A549 (cell line): ENCODE data around the gene SLC31A1.

Source experiments
- CHD2 ChIP-seq: fragments of 150-350 bp; IDR thresholded peaks from 2 replicates; pipeline ENCODE4 v1.6.1; 2014; ENCODE audit warnings: low read length; ENCODE audit not compliant: partially characterized antibody
- NFE2L2 ChIP-seq: fragments of 150-350 bp; conservative IDR thresholded peaks from 2 replicates; pipeline ENCODE4 v1.6.1; 2014; ENCODE audit warnings: low read length
- POLR2A ChIP-seq: IDR thresholded peaks from 2 replicates; pipeline ENCODE4 v1.6.1; 2012; ENCODE audit warnings: mild to moderate bottlenecking, low read length
- TF ChIP-seq, protein P1 (sequence below): IDR thresholded peaks from 2 replicates; pipeline ENCODE4 v1.6.1; 2012
- TF ChIP-seq, protein P2 (sequence below): fragments of >200 bp; sonication (Bioruptor Twin); formaldehyde crosslinking; IDR thresholded peaks from 3 replicates; pipeline ENCODE4 v1.5.1; 2016

DNA sequence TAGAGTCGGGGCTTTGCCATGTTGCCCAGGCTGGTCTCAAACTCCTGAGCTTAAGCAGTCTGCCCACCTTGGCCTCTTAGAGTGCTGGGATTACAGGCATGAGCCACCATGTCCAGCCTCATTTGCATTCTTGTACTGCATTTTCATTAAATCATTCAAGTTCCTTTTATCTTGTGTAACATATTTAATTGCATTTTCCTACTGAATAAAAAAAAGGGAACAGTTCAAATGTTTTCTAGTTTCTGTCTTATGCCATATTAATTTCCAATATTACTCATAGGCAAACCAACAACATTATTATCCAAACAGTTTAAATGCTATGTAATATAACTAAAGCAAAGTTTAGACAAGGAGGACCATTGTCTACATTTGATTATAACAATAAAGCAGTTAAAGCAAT lies 6.1 kb downstream of the SLC31A1 start:
- TF ChIP-seq, protein P1, sequence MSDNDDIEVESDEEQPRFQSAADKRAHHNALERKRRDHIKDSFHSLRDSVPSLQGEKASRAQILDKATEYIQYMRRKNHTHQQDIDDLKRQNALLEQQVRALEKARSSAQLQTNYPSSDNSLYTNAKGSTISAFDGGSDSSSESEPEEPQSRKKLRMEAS, result no peak
- TF ChIP-seq POLR2A, result no peak
- TF ChIP-seq, protein P2, sequence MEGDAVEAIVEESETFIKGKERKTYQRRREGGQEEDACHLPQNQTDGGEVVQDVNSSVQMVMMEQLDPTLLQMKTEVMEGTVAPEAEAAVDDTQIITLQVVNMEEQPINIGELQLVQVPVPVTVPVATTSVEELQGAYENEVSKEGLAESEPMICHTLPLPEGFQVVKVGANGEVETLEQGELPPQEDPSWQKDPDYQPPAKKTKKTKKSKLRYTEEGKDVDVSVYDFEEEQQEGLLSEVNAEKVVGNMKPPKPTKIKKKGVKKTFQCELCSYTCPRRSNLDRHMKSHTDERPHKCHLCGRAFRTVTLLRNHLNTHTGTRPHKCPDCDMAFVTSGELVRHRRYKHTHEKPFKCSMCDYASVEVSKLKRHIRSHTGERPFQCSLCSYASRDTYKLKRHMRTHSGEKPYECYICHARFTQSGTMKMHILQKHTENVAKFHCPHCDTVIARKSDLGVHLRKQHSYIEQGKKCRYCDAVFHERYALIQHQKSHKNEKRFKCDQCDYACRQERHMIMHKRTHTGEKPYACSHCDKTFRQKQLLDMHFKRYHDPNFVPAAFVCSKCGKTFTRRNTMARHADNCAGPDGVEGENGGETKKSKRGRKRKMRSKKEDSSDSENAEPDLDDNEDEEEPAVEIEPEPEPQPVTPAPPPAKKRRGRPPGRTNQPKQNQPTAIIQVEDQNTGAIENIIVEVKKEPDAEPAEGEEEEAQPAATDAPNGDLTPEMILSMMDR, result no peak
- no peak for TF ChIP-seq CHD2
- TF ChIP-seq NFE2L2, result no peak
